Cerebellar nuclear complex (tissue), 1 donor: Measurements from ENCODE around the gene TOB1.

Experiments
- DNase-seq, 2 experiments: peaks; one replicate each; lab custom pipeline; 2025; lab: John Stamatoyannopoulos, UW

The TOB1 gene

DNA sequence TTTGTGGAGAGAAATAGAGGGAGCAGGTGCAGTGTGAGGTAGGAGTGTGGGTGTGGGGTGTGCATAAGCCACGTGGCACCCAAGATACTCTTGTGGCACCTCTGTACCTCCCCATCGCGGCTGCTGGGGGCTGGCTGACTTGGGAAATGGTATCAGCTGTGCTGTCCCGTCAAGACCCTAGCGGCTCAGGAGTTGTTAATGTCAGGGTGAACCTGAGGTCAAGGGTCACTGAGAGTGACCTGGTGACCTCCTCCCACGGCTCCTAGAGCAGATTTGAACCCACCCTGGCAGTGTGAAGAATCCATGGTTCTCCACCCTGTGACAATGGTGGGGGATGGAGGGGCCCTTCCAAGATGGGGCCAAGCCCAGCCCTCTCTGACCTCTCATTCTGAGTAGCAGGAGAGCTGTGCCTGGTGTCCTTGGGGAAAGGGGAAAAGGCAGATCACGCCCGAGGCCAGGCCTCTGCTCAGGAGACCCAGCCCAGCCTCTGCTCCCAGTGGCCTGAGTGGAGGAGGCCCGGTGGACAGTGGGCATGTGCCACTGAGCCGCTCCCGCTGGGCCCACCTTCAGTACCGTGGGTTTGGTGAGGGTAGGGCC, 33.8 kb downstream of the TOB1 start:
- DNase-seq: no peak

DNA sequence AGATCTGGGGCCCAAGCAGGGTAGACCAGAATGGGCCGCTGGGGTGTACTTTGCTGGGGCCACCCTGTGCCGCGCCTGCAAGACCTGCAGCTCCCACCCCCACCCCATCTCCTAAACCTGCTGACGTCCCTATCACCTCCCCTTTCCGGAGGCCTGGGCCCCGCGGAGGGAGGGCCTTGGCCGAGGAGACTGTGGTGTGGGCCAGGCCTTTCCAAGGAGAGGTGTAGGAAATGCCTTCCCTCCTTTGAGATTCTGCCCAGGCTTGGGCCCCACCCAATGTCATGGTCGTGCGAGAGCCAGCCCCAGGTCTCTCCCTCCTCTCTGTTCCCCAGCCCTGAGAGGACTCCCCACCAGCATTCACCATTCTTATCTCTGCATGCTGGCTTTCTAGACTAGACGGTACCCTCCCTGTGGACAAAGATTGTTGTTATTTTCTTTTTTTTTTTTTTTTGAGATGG, 34.7 kb downstream of the TOB1 start:
- no peak for DNase-seq

DNA sequence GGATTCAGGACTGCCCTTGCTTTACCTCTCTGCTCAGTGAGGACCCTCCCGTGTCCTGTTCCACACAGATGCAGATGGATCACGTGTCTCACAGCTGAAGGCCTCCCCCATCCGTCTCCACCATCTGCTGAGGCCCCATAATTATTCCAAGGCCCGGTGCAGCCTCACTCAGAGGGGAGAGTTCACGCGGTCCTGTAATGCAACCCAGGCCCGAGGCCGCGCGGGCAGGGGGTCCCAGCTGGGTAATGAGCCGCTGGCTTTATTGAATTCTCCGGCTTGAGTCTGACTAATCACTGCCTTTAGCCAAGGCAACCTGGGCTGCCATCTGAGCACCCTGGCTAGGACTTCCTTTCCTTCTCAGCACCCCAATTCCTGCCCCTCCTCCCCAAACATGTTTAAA, 35.2 kb downstream of the TOB1 start:
- DNase-seq: no peak

DNA sequence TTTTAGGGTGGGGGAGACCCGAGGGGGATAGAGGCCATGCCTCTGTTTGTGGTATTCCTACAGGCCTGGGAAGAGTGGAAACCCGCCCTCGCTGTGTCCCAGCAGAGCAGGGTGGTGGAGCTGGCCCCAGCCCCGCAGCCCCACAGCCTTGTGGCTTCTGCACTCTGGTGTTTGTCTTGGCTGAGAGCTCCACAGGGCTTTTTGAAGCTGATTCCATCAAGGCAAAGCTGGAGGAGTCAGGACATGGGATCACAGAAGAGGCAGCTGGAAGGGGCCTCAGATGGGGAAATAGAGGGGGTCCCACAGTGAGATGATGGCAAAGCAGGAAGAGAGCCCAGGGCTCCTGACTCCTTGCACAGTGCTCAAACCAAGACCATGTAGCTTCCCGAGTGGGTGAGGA, 35.8 kb downstream of the TOB1 start:
- no peak for DNase-seq

DNA sequence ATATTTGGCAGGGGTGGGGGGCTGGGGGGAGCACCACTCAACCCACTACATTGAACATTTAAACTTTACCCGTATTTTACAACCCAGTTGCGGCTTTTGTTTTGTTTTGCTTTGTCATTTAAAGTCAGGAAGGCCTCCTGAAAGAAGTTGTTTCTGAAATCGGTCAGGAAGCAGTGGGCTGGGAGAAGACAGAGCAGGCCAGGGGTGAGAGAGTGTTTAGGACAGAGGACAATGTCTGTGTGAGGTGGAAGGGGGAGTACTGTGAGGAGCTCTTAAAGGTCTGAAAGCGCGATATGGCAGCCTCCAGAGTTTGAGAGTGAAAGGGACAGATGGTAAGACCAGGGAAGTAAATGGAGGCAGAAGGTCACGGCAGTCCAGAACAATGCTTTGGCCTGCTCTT, 36.8 kb downstream of the TOB1 start:
- no peak for DNase-seq

DNA sequence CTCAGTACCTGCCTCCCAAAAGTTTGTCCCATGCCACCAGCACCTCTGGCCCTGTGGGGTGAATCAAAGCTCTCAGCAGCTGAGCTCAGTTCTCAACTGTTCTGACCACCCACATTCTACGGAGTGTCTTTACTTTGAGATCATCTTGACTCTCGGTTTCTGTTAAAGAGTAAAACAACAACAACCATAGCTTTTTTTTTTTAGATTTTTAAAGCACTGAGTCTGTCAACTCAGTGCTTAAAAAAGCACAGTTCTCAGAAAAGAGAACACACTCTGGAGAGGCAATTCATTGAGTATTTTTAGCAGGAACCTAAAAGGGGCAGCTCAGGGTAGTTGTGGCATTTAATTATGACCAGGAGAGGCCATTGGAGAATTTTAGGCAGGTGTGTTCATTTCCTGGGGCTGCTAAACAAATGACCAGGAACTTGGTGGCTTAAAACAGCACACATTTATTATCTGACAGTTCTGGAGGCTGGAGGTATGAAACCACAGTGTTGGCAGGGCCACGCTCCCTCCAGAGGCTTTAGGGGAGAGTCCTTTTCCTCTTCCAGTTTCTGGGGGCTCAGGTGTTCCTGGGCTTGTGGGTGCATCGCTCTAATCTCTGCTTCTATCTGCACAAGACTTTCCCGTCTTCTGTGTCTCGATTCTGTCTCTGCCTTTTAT, 37.5 kb downstream of the TOB1 start:
- no peak for DNase-seq

DNA sequence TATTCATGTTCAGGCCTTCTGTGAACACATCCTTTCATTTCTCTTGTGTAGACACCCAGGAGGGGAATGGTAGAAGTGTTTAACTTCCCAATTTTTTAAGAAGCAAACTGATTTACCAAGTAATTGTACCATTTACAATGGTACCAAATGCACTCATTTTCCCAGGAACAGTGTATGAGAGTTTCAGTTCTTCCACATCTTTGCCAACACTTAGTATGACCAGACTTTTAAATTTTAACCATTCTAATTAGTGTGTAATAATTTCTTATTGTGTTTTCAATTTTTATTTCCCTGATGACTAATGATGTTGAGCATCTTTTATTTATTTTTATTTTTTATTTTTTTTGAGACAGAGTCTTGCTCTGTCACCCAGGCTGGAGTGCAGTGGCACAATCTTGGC, 41.0 kb downstream of the TOB1 start:
- no peak for DNase-seq

DNA sequence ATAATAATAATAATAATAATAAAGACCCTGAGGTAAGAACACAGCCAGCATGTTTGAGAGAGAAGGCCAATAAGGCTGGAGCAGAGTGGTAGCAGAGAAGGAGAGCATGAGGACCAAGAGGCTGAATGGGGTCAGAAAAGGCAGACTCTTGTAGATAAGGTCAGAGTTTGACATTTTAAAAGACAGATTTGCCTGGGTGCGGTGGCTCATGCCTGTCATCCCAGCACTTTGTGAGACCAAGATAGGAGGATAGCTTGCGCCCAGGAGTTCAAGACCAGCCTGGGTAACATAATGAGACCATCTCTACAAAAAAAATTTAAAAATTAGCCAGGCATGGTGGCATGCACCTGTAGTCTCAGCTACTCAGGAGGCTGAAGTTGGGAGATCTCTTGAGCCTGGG, 41.7 kb downstream of the TOB1 start:
- no peak for DNase-seq

DNA sequence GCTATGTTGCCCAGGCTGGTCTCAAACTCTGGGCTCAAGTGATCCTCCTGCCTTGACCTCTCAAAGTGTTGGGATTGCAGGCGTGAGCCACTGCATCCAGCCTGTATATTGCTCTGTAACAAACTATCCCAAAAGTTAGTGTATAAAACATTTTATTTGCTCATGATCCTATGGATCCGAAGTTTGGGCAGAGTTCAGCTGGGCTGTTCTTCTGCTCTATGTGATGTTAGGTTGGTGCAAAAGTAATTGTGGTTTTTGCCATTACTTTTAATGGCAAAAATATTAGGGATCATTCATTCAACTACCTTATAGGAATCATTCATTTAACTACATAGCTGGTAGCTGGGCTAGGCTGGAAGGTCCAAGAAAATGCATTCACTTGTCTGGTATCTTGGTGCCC, 43.6 kb downstream of the TOB1 start:
- no peak for DNase-seq

DNA sequence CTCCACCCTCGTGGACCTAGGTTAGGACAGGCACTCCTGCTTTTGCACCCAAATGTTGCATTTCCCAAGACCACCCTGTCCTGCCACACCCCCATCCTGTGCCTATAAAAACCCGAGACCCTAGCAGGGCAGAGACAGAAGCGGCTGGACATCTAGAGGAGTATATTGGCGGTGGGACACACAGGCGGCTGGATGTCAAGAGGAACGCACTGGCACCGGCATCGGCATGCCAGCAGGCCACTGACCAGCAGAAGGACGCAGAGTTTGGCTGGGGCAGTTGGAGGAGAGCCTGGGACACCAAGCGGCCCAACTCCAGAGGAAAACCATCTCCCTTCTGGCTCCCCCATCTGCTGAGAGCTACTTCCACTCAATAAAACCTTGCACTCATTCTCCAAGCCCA, 45.5 kb downstream of the TOB1 start:
- no peak for DNase-seq

DNA sequence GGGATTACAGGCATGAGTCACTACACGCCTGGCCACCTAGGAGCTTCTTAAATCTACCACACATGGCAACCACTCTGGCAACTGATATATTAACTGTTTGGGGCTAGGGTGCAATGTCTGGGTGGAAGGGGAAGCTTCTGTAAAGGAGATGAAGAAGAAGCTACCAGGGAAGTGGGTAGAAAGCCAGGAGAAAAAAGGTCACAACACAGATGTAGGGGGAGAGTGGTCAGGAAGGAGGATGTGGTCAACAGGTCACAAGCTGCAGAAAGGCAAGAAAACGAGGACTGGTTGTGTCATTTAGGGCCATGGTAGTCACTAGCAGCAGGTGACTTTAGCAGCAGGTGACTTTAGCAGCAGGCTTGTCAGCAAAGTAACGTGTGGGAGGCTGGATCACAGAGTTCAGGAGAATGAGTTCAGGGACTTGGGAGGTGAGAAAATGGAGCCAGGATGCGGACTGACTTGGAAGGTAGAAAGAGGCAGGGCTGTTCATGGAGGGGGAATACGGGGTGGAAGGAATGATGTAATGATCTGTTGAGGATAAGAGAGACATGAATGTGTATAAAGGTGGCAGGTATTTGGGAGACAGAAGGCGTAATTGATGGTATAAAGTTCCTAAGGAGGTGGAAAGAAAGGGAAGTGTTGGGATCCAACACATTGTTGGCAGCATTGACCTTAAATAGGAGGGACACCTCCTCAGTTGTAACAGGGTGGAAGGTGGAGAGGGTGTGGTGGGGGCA, 47.1 kb downstream of the TOB1 start:
- DNase-seq: no peak

DNA sequence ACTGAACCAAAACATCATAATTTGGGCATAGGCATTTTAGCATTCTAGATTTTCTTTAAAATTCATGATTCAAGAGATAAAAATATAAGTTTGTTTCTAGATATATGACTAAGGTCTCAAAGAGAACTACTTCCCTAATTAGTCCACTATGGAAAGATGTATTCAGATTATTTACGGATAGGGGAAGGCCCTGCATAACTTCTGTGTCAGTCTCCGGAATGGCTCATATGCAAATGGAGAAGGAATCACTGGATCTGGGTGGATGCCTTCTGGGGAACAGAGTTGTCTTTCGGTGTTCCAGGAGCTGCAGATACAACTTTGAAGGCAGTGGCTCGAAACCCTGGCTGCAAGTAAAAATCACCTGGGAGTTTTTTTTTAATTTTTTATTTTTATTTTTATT, 47.9 kb downstream of the TOB1 start:
- DNase-seq: no peak

DNA sequence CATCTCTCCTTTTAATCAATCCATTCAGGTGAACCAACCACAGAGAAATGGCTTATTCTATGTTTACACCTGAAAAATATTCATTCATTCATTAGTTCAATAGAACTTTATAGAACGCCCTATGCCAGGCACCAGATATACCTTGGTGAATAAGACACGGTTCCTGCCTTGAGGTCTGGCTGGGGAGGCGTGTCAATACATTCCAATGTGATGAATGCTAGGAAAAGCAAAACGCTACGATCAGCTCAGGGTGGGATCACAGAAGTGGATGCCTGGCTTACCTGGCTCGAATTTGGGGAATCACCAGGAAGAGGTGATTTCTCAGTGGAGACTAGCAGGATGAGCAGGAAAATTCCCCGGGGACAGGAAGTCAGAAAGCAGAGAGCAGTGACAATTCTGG, 48.3 kb downstream of the TOB1 start:
- no peak for DNase-seq

DNA sequence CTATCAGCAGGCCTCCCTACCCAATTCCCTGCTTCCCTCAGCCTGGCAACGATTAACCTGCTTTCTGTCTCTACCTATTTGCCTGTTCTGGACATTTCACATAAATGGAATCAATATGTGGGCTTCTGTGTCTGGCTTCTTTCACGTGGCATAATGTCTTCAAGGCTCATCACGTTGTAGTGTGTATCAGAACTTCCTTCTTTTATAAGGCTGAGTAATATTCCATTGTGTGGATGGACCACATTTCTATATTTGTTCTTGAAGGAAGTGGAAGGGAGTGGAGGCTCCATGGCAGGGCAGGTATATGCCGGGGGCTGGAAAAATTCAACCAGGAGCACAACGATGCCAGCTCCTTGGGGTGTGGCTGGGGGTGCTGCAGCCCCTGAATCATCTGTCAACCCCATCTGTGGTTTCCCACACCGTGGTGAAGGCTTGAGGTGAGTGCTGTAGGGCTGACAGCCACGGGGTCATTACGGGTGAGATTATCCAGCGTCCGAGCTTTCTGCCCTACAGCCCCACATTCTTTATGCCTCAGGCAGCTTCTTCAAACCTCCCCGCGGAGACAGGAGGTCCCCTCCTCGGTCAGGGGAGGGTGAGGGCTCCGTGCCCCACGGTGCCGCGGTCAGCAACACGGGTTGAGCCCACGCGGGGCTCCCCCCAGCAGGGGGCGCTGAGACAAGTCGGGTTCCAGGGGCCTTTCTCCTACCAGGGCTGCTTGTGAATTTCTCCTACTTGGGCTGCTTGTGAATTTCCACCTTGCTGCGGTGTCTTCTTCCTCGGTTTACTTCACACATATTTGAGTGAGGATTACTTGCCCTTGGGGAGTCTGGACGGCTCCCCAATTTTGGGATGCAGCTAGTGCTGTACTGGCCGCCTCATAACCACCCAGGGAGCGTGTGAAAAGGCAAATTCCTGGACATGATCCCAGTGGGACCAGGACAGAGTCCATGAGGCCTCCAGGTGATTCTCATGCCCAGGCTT, 49.1 kb downstream of the TOB1 start:
- no peak for DNase-seq

DNA sequence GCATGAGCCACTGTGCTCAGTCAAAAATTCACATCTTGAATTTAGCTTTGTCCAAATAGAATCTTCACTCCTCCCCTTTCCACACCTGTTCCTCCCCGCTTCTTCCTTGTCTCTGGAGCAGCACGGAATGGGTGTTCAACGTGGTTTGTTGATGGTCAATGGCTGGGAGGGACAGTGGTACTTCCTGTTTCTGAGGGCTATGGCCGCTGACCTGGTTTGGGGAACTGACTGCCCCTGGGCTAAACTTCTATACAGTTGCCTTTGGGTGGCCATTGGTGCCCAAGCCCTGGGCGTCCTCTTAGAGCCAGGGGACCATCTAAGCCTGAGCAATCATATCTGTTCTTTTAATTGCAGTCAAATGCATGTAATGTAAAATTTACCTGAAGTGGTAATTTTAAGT, 49.9 kb downstream of the TOB1 start:
- no peak for DNase-seq

DNA sequence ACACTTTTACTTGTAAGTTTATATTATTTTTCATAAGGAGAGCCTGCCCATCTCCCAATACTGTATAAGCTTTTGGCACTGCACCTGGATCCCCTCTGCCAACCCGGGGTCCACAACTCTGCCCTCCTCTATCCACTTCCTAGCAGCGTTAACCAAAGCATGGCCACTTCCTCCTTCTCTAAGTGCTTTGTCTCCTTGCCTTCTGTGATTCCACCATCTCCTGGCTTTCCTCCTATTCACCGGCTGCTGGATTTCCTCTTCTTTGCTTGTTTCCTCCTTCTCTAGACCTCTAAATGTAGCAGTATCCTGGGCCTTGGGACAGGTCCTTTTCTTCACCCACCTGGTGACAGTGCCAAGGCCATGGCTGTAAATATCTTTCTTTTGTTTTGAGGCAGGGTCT, 50.8 kb downstream of the TOB1 start:
- no peak for DNase-seq

DNA sequence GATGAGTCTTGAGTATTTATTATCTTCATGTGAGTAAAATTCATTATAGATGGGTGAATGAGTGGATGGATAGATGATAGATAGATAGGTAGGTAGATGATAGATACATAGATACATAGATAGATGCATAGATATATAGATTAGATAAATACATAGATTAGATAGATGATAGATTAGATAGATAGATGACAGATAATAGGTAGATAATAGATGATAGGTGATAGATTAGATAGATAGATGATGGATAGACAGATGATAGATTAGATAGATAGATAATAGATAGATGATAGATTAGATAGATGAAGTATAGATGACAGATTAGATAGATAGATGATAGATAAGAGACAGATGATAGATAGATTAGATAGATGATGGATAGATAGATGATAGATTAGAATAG, 52.6 kb downstream of the TOB1 start:
- no peak for DNase-seq
